ENCODE data around the gene PVALB. TPM values are rescaled to one million over a fixed set of nuclear protein-coding genes. Genes with fewer than 3 reads are reported as not detected.

Gene PVALB
- total and polyA plus RNA-seq, 8 donors: 0.95 to 4.1 (median 2.1) TPM; not detected in 5

GRCh38 chr22:36814801-36815200 is 2.0 kb downstream of the PVALB start:
- intact Hi-C loops (cut with DNase I; ENCODE audit: low total_unique reads): no loop called here
- Histone ChIP-seq H3K9me3 (no peaks in the 10 kb centered on the region), H3K4me1 (peaks cover 11 to 15% (median 13%) of the 10 kb centered on the region in 4 donors), H3K27ac (no peak overlapping the region), H3K4me3 (no peak overlapping the region), H3K36me3 (no peaks in the 10 kb centered on the region), H3K27me3 (peaks cover 22 to 70% (median 55%) of the 10 kb centered on the region in 3 donors)
- no peak for TF ChIP-seq EP300 (IDR thresholded peaks at IDR 0.05)
- TF ChIP-seq, protein P1, sequence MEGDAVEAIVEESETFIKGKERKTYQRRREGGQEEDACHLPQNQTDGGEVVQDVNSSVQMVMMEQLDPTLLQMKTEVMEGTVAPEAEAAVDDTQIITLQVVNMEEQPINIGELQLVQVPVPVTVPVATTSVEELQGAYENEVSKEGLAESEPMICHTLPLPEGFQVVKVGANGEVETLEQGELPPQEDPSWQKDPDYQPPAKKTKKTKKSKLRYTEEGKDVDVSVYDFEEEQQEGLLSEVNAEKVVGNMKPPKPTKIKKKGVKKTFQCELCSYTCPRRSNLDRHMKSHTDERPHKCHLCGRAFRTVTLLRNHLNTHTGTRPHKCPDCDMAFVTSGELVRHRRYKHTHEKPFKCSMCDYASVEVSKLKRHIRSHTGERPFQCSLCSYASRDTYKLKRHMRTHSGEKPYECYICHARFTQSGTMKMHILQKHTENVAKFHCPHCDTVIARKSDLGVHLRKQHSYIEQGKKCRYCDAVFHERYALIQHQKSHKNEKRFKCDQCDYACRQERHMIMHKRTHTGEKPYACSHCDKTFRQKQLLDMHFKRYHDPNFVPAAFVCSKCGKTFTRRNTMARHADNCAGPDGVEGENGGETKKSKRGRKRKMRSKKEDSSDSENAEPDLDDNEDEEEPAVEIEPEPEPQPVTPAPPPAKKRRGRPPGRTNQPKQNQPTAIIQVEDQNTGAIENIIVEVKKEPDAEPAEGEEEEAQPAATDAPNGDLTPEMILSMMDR (IDR thresholded peaks at IDR 0.05): no peak
- no peak for TF ChIP-seq POLR2A (IDR thresholded peaks at IDR 0.05)
- no peak for TF ChIP-seq POLR2AphosphoS5 (IDR thresholded peaks at IDR 0.05)
- DNase-seq: no peak
- 56 to 63% (median 59%) methylated on average over 10 of the region's 10 CpGs for WGBS, 5 donors

GRCh38 chr22:36811094-36811800 is 5.6 kb downstream of the PVALB start:
- peaks cover 2 to 48% (median 23%) of the 10 kb centered on the region in 3 donors for H3K27me3 ChIP-seq
- H3K4me1 ChIP-seq: peaks cover 0 to 2% (median 1%) of the 10 kb centered on the region in 4 donors
- DNase-seq: no peak
- no peaks in the 10 kb centered on the region for H3K9me3 ChIP-seq
- H3K27ac ChIP-seq: no peak overlapping the region
- no peak overlapping the region for H3K4me3 ChIP-seq
- no peaks in the 10 kb centered on the region for H3K36me3 ChIP-seq
- WGBS, 5 donors: 75 to 87% (median 78%) methylated on average over 3 of the region's 3 CpGs
- TF ChIP-seq POLR2A (IDR thresholded peaks at IDR 0.05) (no peak), POLR2AphosphoS5 (IDR thresholded peaks at IDR 0.05) (no peak), EP300 (IDR thresholded peaks at IDR 0.05) (no peak)
- intact Hi-C loops (cut with DNase I; ENCODE audit: low total_unique reads): no loop called here

GRCh38 chr22:36809351-36809750 is 7.5 kb downstream of the PVALB start:
- DNase-seq: no peak
- Histone ChIP-seq H3K27me3 (peaks cover 0 to 48% (median 19%) of the 10 kb centered on the region in 3 donors), H3K4me3 (no peak overlapping the region), H3K4me1 (no peaks in the 10 kb centered on the region), H3K27ac (no peak overlapping the region), H3K9me3 (no peaks in the 10 kb centered on the region), H3K36me3 (no peaks in the 10 kb centered on the region)
- 87 to 92% (median 88%) methylated on average over 6 of the region's 6 CpGs for WGBS, 5 donors
- no peak for TF ChIP-seq POLR2A (IDR thresholded peaks at IDR 0.05)
- TF ChIP-seq, protein P1 (IDR thresholded peaks at IDR 0.05): no peak
- TF ChIP-seq POLR2AphosphoS5 (IDR thresholded peaks at IDR 0.05): no peak
- no peak for TF ChIP-seq EP300 (IDR thresholded peaks at IDR 0.05)
- intact Hi-C loops (cut with DNase I; ENCODE audit: low total_unique reads): no loop called here

DNA sequence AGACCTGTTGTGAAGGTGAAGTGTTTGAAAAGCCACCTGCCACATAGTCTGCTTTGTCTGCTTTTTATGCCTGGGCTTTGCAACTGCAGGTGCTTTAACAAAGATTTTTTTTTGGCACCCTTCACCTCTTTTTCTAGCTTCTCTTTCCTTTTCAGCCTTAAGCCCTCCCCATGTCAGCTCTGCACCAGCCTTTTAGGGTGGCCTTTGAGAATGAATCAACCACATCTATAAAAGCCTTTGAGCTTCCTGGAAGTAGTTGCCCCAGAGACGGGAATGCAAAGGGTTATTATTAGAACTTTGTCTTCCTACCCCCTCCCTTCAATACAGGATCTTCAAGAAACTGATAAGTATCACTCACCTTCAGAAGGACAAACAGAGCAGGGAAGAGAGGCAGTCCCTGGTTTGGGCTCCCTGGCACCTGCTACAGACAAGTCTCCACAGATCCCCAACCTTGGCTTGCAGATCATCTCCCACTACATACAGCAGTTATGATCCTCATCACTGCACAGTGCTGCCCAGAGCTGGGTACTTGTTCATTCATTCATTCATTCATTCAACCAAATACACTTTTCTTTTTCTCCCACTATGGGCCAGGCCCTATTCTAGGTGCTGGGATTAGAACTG is 8.0 kb downstream of the PVALB start:
- no peaks in the 10 kb centered on the region for H3K4me1 ChIP-seq
- TF ChIP-seq POLR2A (IDR thresholded peaks at IDR 0.05) (no peak), EP300 (IDR thresholded peaks at IDR 0.05) (no peak), POLR2AphosphoS5 (IDR thresholded peaks at IDR 0.05) (no peak)
- TF ChIP-seq, protein P1 (IDR thresholded peaks at IDR 0.05): no peak
- H3K27ac ChIP-seq: no peak overlapping the region
- WGBS, 5 donors: 20 to 48% (median 30%) methylated on average over 1 of the region's 1 CpG
- intact Hi-C loops (cut with DNase I; ENCODE audit: low total_unique reads): no loop called here
- H3K27me3 ChIP-seq: peaks cover 0 to 48% (median 19%) of the 10 kb centered on the region in 3 donors
- no peaks in the 10 kb centered on the region for H3K36me3 ChIP-seq
- DNase-seq: no peak
- no peak overlapping the region for H3K4me3 ChIP-seq
- no peaks in the 10 kb centered on the region for H3K9me3 ChIP-seq
